HG03159 (cell line): Measurements from ENCODE around the gene PRRT3.
"Not testable (repeated sequence)": the region's sequence is repeated elsewhere in the genome, so short reads cannot be mapped to it uniquely, and the experiment has no call there.

Experiments used
- ATAC-seq: cut with Tn5 transposase; IDR thresholded peaks from one replicate; pipeline ENCODE4 v1.9.1; 2021; ENCODE audit warnings: mild to moderate bottlenecking, moderate library complexity; ENCODE audit not compliant: unreplicated experiment

PRRT3 gene

GRCh38 chr3:9918261-9919038 lies 33.8 kb downstream of the PRRT3 start:
- ATAC-seq: no peak

- ATAC-seq: no peak
Measured at GRCh38 chr3:9917820-9918219, 34.4 kb downstream of the PRRT3 start.

GRCh38 chr3:9916734-9917680 lies 35.2 kb downstream of the PRRT3 start, which contains the start of gene IL17RC:
Gene IL17RC, plus strand, starts transcription at chr3:9917098. Its CDS starts 218 bp downstream, at chr3:9917316.
- ATAC-seq: no peak

- no peak for ATAC-seq
Measured at GRCh38 chr3:9916346-9916733, 35.9 kb downstream of the PRRT3 start.

- no peak for ATAC-seq
Measured at GRCh38 chr3:9915254-9916141, 36.7 kb downstream of the PRRT3 start.

GRCh38 chr3:9914559-9915253 lies 37.5 kb downstream of the PRRT3 start:
- ATAC-seq: no peak

- no peak for ATAC-seq
Measured at GRCh38 chr3:9914011-9914410, 38.2 kb downstream of the PRRT3 start.

GRCh38 chr3:9913601-9914000 lies 38.6 kb downstream of the PRRT3 start:
- no peak for ATAC-seq

GRCh38 chr3:9912294-9912935 lies 39.8 kb downstream of the PRRT3 start:
- ATAC-seq: no peak

GRCh38 chr3:9911863-9912262 lies 40.3 kb downstream of the PRRT3 start:
- no peak for ATAC-seq

GRCh38 chr3:9909221-9910013 lies 42.8 kb downstream of the PRRT3 start:
- no peak for ATAC-seq

- ATAC-seq: no peak
Measured at GRCh38 chr3:9908286-9908685, 43.9 kb downstream of the PRRT3 start.

- no peak for ATAC-seq
Measured at GRCh38 chr3:9906480-9906879, 45.7 kb downstream of the PRRT3 start.

- no peak for ATAC-seq
Measured at GRCh38 chr3:9903904-9904303, 48.3 kb downstream of the PRRT3 start.

GRCh38 chr3:9903238-9903624 lies 49.0 kb downstream of the PRRT3 start:
- no peak for ATAC-seq

- ATAC-seq: no peak
Measured at GRCh38 chr3:9902372-9903237, 49.6 kb downstream of the PRRT3 start, which contains the start of gene IL17RE. Gene IL17RE, plus strand, starts transcription at chr3:9902848. Its CDS starts 85 bp downstream, at chr3:9902933.

GRCh38 chr3:9901967-9902366 lies 50.2 kb downstream of the PRRT3 start:
- ATAC-seq: no peak

GRCh38 chr3:9900965-9901415 lies 51.2 kb downstream of the PRRT3 start:
- ATAC-seq: not testable (repeated sequence)
